SK-N-SH treated with all-trans-retinoic acid at 6 μM for 48 hours (cell line): ENCODE measurements around the gene PHLDA2.

Experiments used
- ATAC-seq: fragments of 200-7000 bp; cut with Tn5 transposase; 3 replicates; pipeline ENCODE4 v1.9.1; 2020; ENCODE audit warnings: mild to moderate bottlenecking, moderate library complexity
- ARNTL ChIP-seq: fragments of 450-650 bp; formaldehyde crosslinking; IDR thresholded peaks from 2 replicates; pipeline ENCODE4 v1.5.0; 2020; ENCODE audit warnings: low read depth, mild to moderate bottlenecking, moderate library complexity, borderline replicate concordance
- BACH2 ChIP-seq: fragments of 250-450 bp; sonication (Bioruptor Pico); IDR thresholded peaks from 2 replicates; pipeline ENCODE4 v1.9.0; 2021; ENCODE audit warnings: mild to moderate bottlenecking, borderline replicate concordance
- CREB5 ChIP-seq: fragments of 250-450 bp; sonication (Bioruptor Pico); IDR thresholded peaks from 2 replicates; pipeline ENCODE4 v1.5.1; 2020; ENCODE audit warnings: low read depth, mild to moderate bottlenecking, moderate library complexity
- CSDC2 ChIP-seq: fragments of 250-450 bp; sonication (Bioruptor Pico); IDR thresholded peaks from 2 replicates; pipeline ENCODE4 v1.5.0; 2020; ENCODE audit warnings: mild to moderate bottlenecking, moderate library complexity
- GLIS3 ChIP-seq: fragments of 250-450 bp; sonication (Bioruptor Pico); IDR thresholded peaks from 2 replicates; pipeline ENCODE4 v1.5.0; 2020; ENCODE audit warnings: mild to moderate bottlenecking, moderate library complexity
- ISL1 ChIP-seq: fragments of 250-450 bp; sonication (Bioruptor Pico); IDR thresholded peaks from 2 replicates; pipeline ENCODE4 v2.1.2; 2022; ENCODE audit warnings: mild to moderate bottlenecking, moderate library complexity
- OSR1 ChIP-seq: fragments of 250-450 bp; sonication (Bioruptor Pico); IDR thresholded peaks from 2 replicates; pipeline ENCODE4 v1.8.0; 2022; ENCODE audit warnings: moderate library complexity, mild to moderate bottlenecking, inconsistent platforms
- PATZ1 ChIP-seq: fragments of 250-450 bp; sonication (Bioruptor Pico); IDR thresholded peaks from 2 replicates; pipeline ENCODE4 v1.8.0; 2020; ENCODE audit warnings: mild to moderate bottlenecking, moderate library complexity, borderline replicate concordance
- POU6F1 ChIP-seq: fragments of 250-450 bp; sonication (Bioruptor Pico); IDR thresholded peaks from 2 replicates; pipeline ENCODE4 v1.8.0; 2021; ENCODE audit warnings: low read depth, mild to moderate bottlenecking, moderate library complexity, borderline replicate concordance
- RARB ChIP-seq: fragments of 250-450 bp; sonication (Bioruptor Pico); IDR thresholded peaks from 2 replicates; pipeline ENCODE4 v1.8.0; 2021; ENCODE audit warnings: mild to moderate bottlenecking, moderate library complexity
- TCF4 ChIP-seq: fragments of 250-450 bp; sonication (Bioruptor Pico); IDR thresholded peaks from 2 replicates; pipeline ENCODE4 v1.8.0; 2021; ENCODE audit warnings: mild to moderate bottlenecking, moderate library complexity, borderline replicate concordance
- TOX ChIP-seq: fragments of 250-450 bp; sonication (Bioruptor Pico); IDR thresholded peaks from 2 replicates; pipeline ENCODE4 v1.8.0; 2021; ENCODE audit warnings: mild to moderate bottlenecking, moderate library complexity, borderline replicate concordance
- TSHZ2 ChIP-seq: fragments of 250-450 bp; sonication (Bioruptor Pico); IDR thresholded peaks from 2 replicates; pipeline ENCODE4 v1.5.0; 2020; ENCODE audit warnings: mild to moderate bottlenecking, moderate library complexity
- ZC3H10 ChIP-seq: fragments of 250-450 bp; sonication (Bioruptor Pico); IDR thresholded peaks from 2 replicates; pipeline ENCODE4 v1.5.1; 2021; ENCODE audit warnings: mild to moderate bottlenecking, moderate library complexity
- ZFP3 ChIP-seq: fragments of 250-450 bp; sonication (Bioruptor Pico); IDR thresholded peaks from 2 replicates; pipeline ENCODE4 v1.5.0; 2020; ENCODE audit warnings: mild to moderate bottlenecking, moderate library complexity
- ZFP30 ChIP-seq: fragments of 450-650 bp; formaldehyde crosslinking; IDR thresholded peaks from 2 replicates; pipeline ENCODE4 v1.5.0; 2022; ENCODE audit warnings: mild to moderate bottlenecking, moderate library complexity
- ZNF565 ChIP-seq: fragments of 450-650 bp; formaldehyde crosslinking; conservative IDR thresholded peaks from 2 replicates; pipeline ENCODE4 v1.5.0; 2020; ENCODE audit warnings: low read depth, mild to moderate bottlenecking, moderate library complexity

Gene PHLDA2

GRCh38 chr11:2945031-2945756 is 16.0 kb upstream of the PHLDA2 start:
- ATAC-seq, result peak; percentile 95
- TF ChIP-seq ZFP3 (CRISPR knock-in tag) (no peak), TCF4 (CRISPR knock-in tag) (no peak), ZC3H10 (CRISPR knock-in tag) (no peak), ARNTL (no peak), BACH2 (no peak), TOX (CRISPR knock-in tag) (no peak), TSHZ2 (CRISPR knock-in tag) (no peak), ZNF565 (no peak), GLIS3 (CRISPR knock-in tag) (no peak), ZFP30 (CRISPR knock-in tag) (no peak), RARB (CRISPR knock-in tag) (no peak), PATZ1 (no peak), ISL1 (CRISPR knock-in tag) (no peak), CSDC2 (CRISPR knock-in tag) (no peak)

- ATAC-seq, result no peak
- TF ChIP-seq RARB (CRISPR knock-in tag) (no peak), ZC3H10 (CRISPR knock-in tag) (no peak), POU6F1 (CRISPR knock-in tag) (no peak), PATZ1 (no peak), ZNF565 (no peak), OSR1 (no peak), TSHZ2 (CRISPR knock-in tag) (no peak), CREB5 (CRISPR knock-in tag) (no peak)
Measured at GRCh38 chr11:2944530-2944929, 15.3 kb upstream of the PHLDA2 start.
